NCI-H226 (cell line): ENCODE results near the gene ANO7.
"Not testable (repeated sequence)": the region's sequence is repeated elsewhere in the genome, so short reads cannot be mapped to it uniquely, and the experiment has no call there.

Experiments
- DNase-seq: peaks from one replicate; pipeline ENCODE4 v3.0.0-alpha.2; 2015

Gene ANO7

GRCh38 chr2:241194811-241195210 is 6.3 kb downstream of the ANO7 start:
- no peak for DNase-seq

DNA sequence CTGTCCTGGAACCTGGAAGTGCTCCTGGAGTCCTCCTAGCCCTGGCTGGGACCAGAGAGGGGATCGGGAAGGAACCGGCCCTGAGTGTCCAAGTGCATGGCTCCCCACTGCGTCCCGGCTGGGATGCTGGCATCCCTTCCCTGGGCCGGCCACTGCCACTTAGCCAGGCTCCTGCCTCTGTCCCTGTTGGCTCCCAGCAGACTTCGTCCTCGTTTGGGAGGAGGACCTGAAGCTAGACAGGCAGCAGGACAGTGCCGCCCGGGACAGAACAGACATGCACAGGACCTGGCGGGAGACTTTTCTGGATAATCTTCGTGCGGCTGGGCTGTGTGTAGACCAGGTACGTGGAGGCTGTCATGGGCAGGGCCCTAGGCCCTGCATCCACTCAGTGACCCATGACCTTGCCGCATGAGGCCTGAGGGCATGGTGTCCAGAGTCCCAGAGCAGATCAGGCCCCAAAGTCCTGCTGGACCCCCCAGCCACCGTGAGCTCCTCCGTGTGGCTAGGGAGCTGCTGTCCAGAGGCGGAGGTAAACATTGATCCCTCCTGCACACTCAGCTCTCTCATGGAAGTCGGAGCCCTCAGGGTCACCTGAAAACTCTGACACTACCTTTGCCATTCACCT is 7.1 kb downstream of the ANO7 start:
- no peak for DNase-seq

DNA sequence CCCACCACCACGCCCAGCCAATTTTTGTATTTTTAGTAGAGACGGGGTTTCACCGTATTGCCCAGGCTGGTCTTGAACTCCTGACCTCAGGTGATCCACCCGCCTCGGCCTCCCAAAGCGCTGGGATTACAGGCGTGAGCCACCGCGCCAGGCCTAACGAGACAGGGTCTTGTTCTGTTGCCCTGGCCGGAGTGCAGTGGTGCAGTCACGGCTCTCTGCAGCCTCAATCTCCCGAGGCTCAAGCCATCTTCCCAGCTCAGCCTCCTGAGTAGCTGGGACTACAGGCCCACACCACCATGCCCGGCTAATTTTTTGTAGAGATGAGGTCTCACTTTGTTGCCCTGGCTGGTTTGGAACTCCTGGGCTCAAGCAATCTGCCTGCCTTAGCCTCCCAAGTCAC is 8.8 kb downstream of the ANO7 start:
- DNase-seq = not testable (repeated sequence)

DNA sequence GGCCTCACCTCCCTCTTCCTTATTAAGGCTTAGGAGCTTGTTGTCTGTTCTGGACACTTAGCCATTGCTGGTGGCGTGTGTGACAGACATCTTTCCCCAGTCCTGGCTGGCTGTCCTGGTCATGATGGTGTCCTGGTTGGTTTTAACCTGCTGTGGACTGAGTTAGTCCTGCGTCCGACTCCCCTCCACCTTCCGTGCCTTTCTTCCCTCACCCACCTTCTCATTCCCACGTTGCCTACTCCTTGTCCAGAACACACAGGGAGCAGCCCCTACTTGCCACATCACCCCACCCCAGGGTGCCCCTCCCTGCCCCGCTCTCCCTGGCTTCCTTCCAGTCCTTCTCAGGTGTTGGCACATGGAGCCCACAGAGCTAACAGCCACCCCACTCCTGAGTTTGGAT is 9.5 kb downstream of the ANO7 start:
- no peak for DNase-seq

- no peak for DNase-seq
Observed at GRCh38 chr2:241198381-241199279, 10.2 kb downstream of the ANO7 start.

- DNase-seq = no peak
Observed at GRCh38 chr2:241199286-241199685, 10.8 kb downstream of the ANO7 start.

DNA sequence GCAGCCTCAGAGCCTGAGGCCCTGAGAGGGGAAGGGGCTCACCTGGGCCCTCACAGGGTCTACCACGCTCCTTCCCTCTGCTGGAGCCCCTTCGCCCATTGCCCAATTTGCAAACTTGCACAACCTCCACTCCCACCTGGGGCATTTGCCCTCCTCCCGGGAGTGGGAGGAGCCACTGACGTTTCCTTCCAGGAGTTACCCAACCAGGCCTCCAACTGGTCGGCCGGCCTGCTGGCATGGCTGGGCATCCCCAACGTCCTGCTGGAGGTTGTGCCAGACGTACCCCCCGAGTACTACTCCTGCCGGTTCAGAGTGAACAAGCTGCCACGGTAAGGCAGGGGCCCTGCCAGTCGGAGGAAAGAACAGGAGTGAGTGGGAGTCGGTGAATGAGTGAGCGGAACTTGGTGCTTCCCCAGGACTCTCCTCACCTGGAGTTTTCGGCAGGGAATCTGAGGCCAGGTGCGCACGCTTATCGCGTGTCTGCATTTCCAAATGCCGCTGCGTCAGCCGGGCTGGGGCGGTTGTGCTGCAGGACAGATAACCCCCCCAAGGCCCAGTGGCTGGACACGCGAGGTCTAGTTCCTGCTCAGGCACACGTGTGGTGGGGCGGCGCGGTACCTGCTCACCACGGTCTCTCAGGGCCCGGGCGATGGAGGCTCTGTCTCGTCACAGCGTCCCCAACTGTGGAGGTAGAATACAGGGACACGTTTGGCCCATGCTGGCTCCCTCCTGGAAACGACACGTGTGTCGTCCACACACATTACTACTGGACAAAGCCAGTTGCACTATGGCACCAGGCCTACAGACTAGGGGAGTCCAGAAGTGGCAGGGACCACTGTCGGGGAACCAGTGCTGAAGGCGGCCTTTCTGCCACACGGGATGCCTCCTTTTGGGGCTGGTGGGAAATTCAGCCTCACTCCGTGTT is 11.7 kb downstream of the ANO7 start:
- DNase-seq = peak; percentile 24

- no peak for DNase-seq
Observed at GRCh38 chr2:241200822-241201395, 12.4 kb downstream of the ANO7 start.

DNA sequence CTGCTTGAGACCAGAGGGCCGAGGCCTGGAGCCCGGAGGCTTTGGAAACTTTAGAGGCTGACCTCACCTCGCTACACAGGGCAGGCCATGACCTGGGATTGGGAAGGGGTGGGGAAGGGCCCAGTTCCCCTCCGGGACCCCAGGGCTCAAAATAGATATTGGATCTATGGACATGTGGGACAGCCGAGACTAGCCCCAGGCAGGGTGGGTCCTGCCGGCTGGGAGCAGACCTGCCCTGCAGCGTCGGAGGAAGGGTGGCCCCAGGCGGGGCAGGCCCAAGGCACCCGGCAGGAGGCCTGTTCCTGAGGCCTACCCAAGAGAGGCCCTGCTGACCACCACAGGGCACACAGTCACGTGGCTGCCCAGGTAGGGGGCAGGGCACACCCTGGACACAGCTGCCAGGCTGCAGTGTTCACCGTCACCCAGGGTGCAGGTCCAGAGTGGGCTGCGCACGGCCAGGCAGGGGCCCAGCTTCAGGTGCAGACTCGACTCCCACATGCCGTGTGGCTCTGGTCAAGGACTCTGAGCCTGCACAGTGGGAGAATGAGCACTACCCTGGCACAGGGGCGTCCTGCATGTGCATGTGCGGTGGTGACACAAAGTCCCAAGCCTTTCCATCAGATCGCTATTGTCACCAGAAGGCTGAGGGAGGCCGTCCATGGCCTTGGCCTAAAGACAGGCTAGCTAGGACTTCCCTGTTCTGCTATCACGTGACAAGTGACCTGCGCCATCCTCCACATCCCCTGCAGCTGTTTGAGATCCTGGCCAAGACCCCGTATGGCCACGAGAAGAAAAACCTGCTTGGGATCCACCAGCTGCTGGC is 13.2 kb downstream of the ANO7 start:
- no peak for DNase-seq

GRCh38 chr2:241202268-241202585 is 13.8 kb downstream of the ANO7 start:
- DNase-seq = no peak

DNA sequence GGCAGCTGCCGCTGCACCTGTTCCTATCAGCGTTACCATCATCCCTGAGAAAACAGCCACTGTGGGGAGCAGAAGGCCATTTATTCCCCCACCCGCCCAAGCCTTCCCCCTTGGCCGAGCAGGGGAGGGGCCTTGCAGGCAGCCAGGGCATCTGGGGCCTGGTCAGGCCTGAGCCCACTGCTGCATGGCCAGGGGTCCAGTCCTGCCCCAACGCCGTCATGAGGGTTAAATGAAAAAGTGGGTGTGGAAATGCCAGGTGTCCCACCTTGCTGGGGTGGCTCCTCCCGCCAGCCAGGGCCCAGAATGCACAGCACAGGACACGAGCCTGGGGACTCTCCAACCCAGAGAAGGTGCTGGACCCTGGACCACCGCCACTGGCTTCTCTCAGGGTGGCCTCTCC is 14.2 kb downstream of the ANO7 start:
- no peak for DNase-seq

DNA sequence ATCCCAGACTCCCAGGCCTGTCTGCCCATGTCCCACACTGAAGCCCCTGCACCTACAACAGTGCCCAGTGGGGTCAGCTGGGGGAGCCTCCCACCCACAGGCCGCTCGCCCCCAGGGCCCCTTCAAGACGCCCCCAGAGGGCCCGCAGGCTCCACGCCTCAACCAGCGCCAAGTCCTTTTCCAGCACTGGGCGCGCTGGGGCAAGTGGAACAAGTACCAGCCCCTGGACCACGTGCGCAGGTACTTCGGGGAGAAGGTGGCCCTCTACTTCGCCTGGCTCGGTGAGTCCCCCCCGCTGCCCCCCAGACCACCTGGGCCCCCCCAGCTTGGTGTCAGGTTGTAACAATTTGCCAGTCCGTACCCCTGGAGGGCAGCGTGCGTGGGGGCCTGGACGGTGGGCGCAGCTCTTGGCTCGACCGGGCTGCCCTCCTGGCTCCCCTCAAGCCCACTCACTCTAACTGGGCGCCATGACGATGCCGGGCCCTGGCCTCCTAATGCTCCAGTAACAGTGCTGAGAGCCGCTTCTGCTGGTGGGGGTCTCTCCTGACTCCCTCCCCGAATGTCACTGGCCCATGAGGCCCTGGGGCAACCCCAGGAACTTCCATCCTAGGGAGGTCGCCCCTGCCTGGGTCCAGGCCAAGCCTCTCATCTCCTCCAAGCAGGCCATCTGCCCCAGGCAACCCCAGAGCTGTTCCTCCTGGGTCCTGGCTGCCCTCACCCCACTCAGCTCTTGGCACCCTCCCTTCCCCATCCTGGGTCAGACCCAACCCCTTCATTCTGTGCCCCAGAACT is 14.9 kb downstream of the ANO7 start:
- no peak for DNase-seq

DNA sequence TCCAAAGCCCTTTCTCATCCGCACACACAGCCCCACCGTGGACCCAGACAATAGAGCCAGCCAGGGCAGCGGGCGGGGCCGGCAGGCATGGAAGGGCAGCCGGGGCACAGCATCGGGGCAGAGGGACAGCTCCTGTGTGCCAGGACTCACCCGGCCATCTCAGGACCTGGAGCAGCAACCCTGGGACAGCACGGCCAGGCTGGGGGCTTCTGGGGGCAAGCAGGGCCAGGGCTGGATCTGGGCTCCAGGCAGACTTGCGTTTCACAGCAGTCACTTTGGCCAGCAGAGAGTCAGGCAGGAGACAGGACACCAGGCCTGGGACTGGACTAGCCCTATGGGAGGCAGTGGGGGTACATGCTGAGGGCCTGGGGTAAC is 15.5 kb downstream of the ANO7 start:
- DNase-seq = no peak

DNA sequence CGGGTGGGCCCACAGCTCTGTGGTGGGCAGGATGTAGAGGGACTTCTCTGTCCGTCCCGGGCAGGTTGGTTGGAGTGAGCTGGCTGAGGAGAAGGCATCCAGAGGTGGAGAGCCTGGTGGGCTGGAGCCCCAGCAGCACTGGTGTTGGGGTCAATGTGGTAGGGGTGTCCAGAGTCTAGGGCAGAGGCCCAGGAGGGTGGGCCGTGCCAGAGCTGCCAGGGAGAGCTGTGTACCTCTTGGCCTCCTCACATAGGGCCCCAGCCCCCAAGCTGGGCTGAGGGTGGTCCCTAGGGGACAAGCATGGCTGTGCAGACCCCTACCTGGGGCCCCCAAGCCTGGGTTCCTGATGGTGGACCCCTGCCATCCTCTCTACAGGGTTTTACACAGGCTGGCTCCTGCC is 16.0 kb downstream of the ANO7 start:
- no peak for DNase-seq

DNA sequence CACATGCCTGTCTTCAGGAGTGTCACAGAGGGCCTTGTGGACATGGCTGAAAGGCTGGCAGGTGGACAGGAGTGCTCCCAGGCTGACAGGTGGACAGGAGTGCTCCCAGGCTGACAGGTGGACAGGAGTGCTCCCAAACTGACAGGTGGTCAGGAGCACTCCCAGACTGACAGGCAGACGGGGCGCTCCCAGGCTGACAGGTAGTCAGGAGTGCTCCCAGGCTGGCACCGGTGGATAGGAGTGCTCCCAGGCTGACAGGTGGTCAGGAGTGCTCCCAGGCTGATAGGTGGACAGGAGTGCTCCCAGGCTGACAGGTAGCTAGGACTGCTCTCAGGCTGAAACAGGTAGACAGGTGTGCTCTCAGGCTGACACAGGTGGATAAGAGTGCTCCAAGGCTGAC is 16.6 kb downstream of the ANO7 start:
- DNase-seq = no peak

DNA sequence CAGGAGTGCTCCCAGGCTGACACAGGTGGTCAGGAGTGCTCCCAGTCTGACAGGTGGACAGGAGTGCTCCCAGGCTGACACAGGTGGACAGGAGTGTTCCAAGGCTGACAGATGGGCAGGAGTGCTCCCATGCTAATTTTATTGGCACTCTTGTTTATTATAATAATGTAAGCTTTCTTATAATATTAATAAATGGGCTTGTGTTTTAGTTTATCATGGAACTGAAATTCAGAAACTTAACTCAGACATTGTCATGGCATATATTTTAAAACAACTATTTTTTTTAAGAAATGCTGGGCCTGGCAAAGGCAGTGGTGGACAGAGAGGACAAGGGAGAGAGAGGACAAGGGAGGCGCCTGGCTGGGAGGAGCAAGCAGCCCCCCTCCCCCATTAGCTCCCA is 18.7 kb downstream of the ANO7 start:
- DNase-seq = no peak

DNA sequence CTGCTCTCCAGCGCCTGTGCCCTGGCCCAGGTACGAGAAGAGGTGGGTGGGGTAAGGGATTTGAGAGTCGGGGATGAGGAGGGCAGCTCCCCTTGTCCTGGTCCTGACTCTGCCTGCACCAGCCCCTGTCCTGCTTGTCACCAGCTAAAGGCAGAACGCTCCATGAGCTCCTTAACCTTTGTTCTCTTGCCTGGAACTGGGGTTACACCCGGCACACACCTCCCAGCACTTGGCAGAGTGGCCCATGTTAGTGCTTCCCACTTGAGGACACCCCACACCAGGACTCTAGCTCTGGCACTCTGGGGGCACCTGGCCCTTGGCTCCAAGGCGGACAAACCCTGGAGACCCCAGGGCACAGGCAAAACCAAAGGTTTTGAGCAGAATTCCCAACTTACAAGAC is 19.2 kb downstream of the ANO7 start:
- DNase-seq = no peak

DNA sequence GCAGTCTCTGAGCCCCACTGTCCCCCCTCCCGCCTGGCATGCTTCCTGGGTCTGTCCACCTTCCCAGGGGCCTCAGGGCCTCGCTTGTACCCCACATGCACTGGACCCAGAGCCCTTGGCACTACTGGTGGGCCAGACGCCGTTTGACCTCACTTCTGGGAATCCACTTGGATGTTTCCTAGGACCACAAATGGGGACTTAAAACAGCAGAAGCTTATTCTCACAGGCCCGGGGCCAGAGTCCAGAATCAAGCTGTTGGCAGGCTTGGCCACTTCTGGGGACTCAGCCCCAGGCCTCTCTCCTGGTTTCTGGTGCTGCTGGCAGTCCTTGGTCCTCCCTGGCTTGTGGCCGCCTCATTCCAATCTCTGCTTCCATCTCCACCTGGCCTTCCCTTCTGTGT is 19.6 kb downstream of the ANO7 start:
- DNase-seq = no peak

- no peak for DNase-seq
Observed at GRCh38 chr2:241209271-241209670, 20.8 kb downstream of the ANO7 start.

GRCh38 chr2:241211276-241211675 is 22.8 kb downstream of the ANO7 start:
- DNase-seq = no peak

DNA sequence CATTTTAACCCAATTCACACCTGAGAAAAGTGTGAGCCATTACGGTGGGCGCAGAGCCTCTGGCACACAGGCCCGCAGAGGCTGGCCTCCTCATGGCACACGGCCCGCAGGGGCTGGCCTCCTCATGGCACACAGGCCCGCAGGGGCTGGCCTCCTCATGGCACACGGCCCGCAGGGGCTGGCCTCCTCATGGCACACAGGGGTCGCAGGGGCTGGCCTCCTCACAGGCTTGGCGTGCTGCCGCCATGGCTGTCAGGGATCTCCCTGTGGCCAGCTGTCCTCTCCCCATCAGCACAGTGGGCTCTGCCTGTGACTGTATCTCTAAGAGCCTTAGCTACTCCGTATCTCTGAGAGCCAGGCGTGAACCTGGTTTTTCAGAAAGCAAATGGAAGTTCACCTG is 24.6 kb downstream of the ANO7 start:
- DNase-seq = no peak

DNA sequence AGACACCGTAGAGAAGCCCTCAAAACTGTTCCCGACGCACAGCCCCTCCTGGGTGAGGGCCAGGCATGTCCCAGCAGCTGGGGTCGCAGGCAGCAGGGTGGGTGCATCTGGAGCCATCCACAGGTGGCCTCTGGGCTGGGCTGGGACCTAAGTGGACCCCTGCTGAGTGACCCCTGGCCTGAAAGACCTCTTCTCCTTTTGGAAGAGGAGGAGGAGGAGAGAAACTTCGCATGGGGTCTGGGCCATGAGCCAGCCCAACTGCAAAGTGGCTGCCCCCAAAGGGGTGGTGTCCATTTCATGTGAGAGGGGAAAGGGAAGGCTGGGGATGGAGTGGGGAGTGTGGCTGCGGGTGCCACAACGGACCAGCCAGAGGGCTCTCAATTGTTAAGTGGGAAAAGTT is 25.1 kb downstream of the ANO7 start:
- no peak for DNase-seq
